HG02870 (cell line): ENCODE measurements around the gene SLC30A1.
"Not testable (repeated sequence)": the region's sequence is repeated elsewhere in the genome, so short reads cannot be mapped to it uniquely, and the experiment has no call there.

Source experiments
- ATAC-seq: cut with Tn5 transposase; IDR thresholded peaks from one replicate; pipeline ENCODE4 v1.9.1; 2021; ENCODE audit warnings: mild to moderate bottlenecking, moderate library complexity; ENCODE audit not compliant: unreplicated experiment

The SLC30A1 gene

GRCh38 chr1:211548321-211549091 lies 30.5 kb downstream of the SLC30A1 start:
- no peak for ATAC-seq

- no peak for ATAC-seq
Observed at GRCh38 chr1:211547710-211548109, 31.3 kb downstream of the SLC30A1 start.

- no peak for ATAC-seq
Observed at GRCh38 chr1:211546543-211546942, 32.4 kb downstream of the SLC30A1 start.

- ATAC-seq, result no peak
Observed at GRCh38 chr1:211543025-211543424, 35.9 kb downstream of the SLC30A1 start.

- ATAC-seq, result no peak
Observed at GRCh38 chr1:211541720-211542477, 37.1 kb downstream of the SLC30A1 start.

GRCh38 chr1:211541278-211541677 lies 37.7 kb downstream of the SLC30A1 start:
- no peak for ATAC-seq

GRCh38 chr1:211540824-211541223 lies 38.1 kb downstream of the SLC30A1 start:
- not testable (repeated sequence) for ATAC-seq

- ATAC-seq, result no peak
Observed at GRCh38 chr1:211538287-211538686, 40.7 kb downstream of the SLC30A1 start.

GRCh38 chr1:211537253-211537652 lies 41.7 kb downstream of the SLC30A1 start:
- ATAC-seq, result no peak

- ATAC-seq, result no peak
Observed at GRCh38 chr1:211536606-211537005, 42.4 kb downstream of the SLC30A1 start.

- ATAC-seq, result no peak
Observed at GRCh38 chr1:211535346-211535745, 43.6 kb downstream of the SLC30A1 start.

- no peak for ATAC-seq
Observed at GRCh38 chr1:211534545-211535291, 44.2 kb downstream of the SLC30A1 start.

GRCh38 chr1:211532088-211532444 lies 46.9 kb downstream of the SLC30A1 start:
- ATAC-seq, result no peak

GRCh38 chr1:211531194-211532087 lies 47.5 kb downstream of the SLC30A1 start:
- no peak for ATAC-seq

- no peak for ATAC-seq
Observed at GRCh38 chr1:211530102-211530501, 48.9 kb downstream of the SLC30A1 start.

GRCh38 chr1:211529453-211529852 lies 49.5 kb downstream of the SLC30A1 start:
- ATAC-seq, result no peak

- ATAC-seq, result no peak
Observed at GRCh38 chr1:211529011-211529410, 50.0 kb downstream of the SLC30A1 start.

- ATAC-seq, result no peak
Observed at GRCh38 chr1:211527888-211528287, 51.1 kb downstream of the SLC30A1 start.

GRCh38 chr1:211527006-211527405 lies 52.0 kb downstream of the SLC30A1 start:
- ATAC-seq, result peak; percentile 76

- ATAC-seq, result no peak
Observed at GRCh38 chr1:211526101-211526500, 52.9 kb downstream of the SLC30A1 start.
